Activated naive CD8-positive, alpha-beta T cell treated with anti-CD3 and anti-CD28 coated beads, Interleukin-2, amount 10 ng/mL, durations not matched to agents 7 days and 5 days (primary cell): ENCODE measurements around the gene LANCL1. TPM values are rescaled to one million over a fixed set of nuclear protein-coding genes. Genes with fewer than 3 reads are reported as not detected.

Experiments
- ATAC-seq: fragments of 150-1000 bp; cut with Tn5 transposase; one replicate; pipeline ENCODE4 v1.10.0; 2021; ENCODE audit warnings: low read depth, moderate library complexity
- POLR2A ChIA-PET: fragments of 350-600 bp; sonication (Branson Sonifier 250); formaldehyde crosslinking; loops from one replicate; lab custom pipeline; 2021; ENCODE audit warnings: antibody characterized with exemption; lab: Charles Lee
- DNase-seq: peaks from one replicate; pipeline ENCODE4 v3.0.0; 2021
- H3K27ac Mint-ChIP-seq: one replicate; pipeline ENCODE4 v1.8.0; 2022; ENCODE audit warnings: mild to moderate bottlenecking, mixed read lengths
- H3K27me3 Mint-ChIP-seq: one replicate; pipeline ENCODE4 v1.8.0; 2022; ENCODE audit warnings: mild to moderate bottlenecking, moderate library complexity, mixed read lengths
- H3K36me3 Mint-ChIP-seq: one replicate; pipeline ENCODE4 v1.8.0; 2021; ENCODE audit warnings: mild to moderate bottlenecking, mixed read lengths
- H3K4me1 Mint-ChIP-seq: one replicate; pipeline ENCODE4 v1.8.0; 2021; ENCODE audit warnings: mixed read lengths
- H3K4me3 Mint-ChIP-seq: one replicate; pipeline ENCODE4 v1.8.0; 2022; ENCODE audit warnings: mild to moderate bottlenecking, moderate library complexity, mixed read lengths
- H3K9me3 Mint-ChIP-seq: one replicate; pipeline ENCODE4 v1.8.0; 2021; ENCODE audit warnings: mixed read lengths
- total RNA-seq, 2 experiments: library from RNA; stranded (reverse); gene quantifications; one replicate each; pipeline ENCODE4 v1.2.3, GENCODE V29; 2021

The LANCL1 gene, protein sequence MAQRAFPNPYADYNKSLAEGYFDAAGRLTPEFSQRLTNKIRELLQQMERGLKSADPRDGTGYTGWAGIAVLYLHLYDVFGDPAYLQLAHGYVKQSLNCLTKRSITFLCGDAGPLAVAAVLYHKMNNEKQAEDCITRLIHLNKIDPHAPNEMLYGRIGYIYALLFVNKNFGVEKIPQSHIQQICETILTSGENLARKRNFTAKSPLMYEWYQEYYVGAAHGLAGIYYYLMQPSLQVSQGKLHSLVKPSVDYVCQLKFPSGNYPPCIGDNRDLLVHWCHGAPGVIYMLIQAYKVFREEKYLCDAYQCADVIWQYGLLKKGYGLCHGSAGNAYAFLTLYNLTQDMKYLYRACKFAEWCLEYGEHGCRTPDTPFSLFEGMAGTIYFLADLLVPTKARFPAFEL
- total RNA-seq = 10 to 100 TPM; 37.2 to 39.9 TPM

- Mint-ChIP-seq H3K27ac (peak within 1 kb of the TSS; percentile 96), H3K36me3 (peaks cover 12% of the 10 kb centered on the region), H3K27me3 (no peaks in the 10 kb centered on the region), H3K9me3 (no peaks in the 10 kb centered on the region), H3K4me1 (peaks cover 31% of the 10 kb centered on the region), H3K4me3 (peak within 1 kb of the TSS; percentile 99)
- ATAC-seq = peak; percentile 100
- POLR2A ChIA-PET = no interaction called here
- peak; percentile 74 for DNase-seq
Observed at GRCh38 chr2:210476194-210477128, at the start of gene LANCL1. Gene LANCL1, minus strand, starts transcription at chr2:210476759. Its CDS starts 363 bp downstream, at chr2:210476396.

GRCh38 chr2:210524533-210524932 lies 48.0 kb upstream of the LANCL1 start:
- DNase-seq (no peak), ATAC-seq (no peak)
- POLR2A ChIA-PET = no interaction called here
- H3K27me3 Mint-ChIP-seq = peaks cover 5% of the 10 kb centered on the region
- H3K4me3 Mint-ChIP-seq = no peak overlapping the region
- H3K4me1 Mint-ChIP-seq = peaks cover 2% of the 10 kb centered on the region
- H3K9me3 Mint-ChIP-seq = no peaks in the 10 kb centered on the region
- H3K27ac Mint-ChIP-seq = no peak overlapping the region
- H3K36me3 Mint-ChIP-seq = no peaks in the 10 kb centered on the region

GRCh38 chr2:210523650-210524289 lies 47.2 kb upstream of the LANCL1 start:
- ATAC-seq = no peak
- POLR2A ChIA-PET = no interaction called here

GRCh38 chr2:210522399-210522798 lies 45.8 kb upstream of the LANCL1 start:
- Mint-ChIP-seq H3K4me1 (peaks cover 4% of the 10 kb centered on the region), H3K36me3 (no peaks in the 10 kb centered on the region), H3K4me3 (no peak overlapping the region), H3K27me3 (peaks cover 5% of the 10 kb centered on the region), H3K9me3 (no peaks in the 10 kb centered on the region), H3K27ac (no peak overlapping the region)
- POLR2A ChIA-PET = no interaction called here
- ATAC-seq (no peak), DNase-seq (no peak)

More at GRCh38 chr2:210523650-210524289, 47.2 kb upstream of the LANCL1 start:
- H3K27ac Mint-ChIP-seq = no peak overlapping the region
- H3K27me3 Mint-ChIP-seq = peaks cover 5% of the 10 kb centered on the region
- peaks cover 4% of the 10 kb centered on the region for H3K4me1 Mint-ChIP-seq
- DNase-seq = no peak
- no peak overlapping the region for H3K4me3 Mint-ChIP-seq
- H3K9me3 Mint-ChIP-seq = no peaks in the 10 kb centered on the region
- no peaks in the 10 kb centered on the region for H3K36me3 Mint-ChIP-seq

- DNase-seq (no peak), ATAC-seq (peak; percentile 65)
- Mint-ChIP-seq H3K27ac (no peak overlapping the region), H3K27me3 (peaks cover 10% of the 10 kb centered on the region), H3K36me3 (no peaks in the 10 kb centered on the region), H3K4me3 (no peak overlapping the region), H3K4me1 (peaks cover 4% of the 10 kb centered on the region), H3K9me3 (no peaks in the 10 kb centered on the region)
- POLR2A ChIA-PET = no interaction called here
Observed at GRCh38 chr2:210519594-210519993, 43.0 kb upstream of the LANCL1 start.

- DNase-seq = no peak
- Mint-ChIP-seq H3K4me3 (no peak overlapping the region), H3K27me3 (peaks cover 10% of the 10 kb centered on the region), H3K36me3 (no peaks in the 10 kb centered on the region), H3K9me3 (no peaks in the 10 kb centered on the region), H3K27ac (no peak overlapping the region), H3K4me1 (peaks cover 4% of the 10 kb centered on the region)
- POLR2A ChIA-PET = no interaction called here
- no peak for ATAC-seq
Observed at GRCh38 chr2:210517264-210517663, 40.7 kb upstream of the LANCL1 start.

- POLR2A ChIA-PET = no interaction called here
- no peak for ATAC-seq
- Mint-ChIP-seq H3K27me3 (peaks cover 10% of the 10 kb centered on the region), H3K36me3 (no peaks in the 10 kb centered on the region), H3K4me1 (peaks cover 4% of the 10 kb centered on the region), H3K27ac (no peak overlapping the region), H3K4me3 (no peak overlapping the region), H3K9me3 (no peaks in the 10 kb centered on the region)
- DNase-seq = no peak
Observed at GRCh38 chr2:210515911-210516310, 39.4 kb upstream of the LANCL1 start.

GRCh38 chr2:210503725-210504191 lies 27.2 kb upstream of the LANCL1 start:
- POLR2A ChIA-PET = no interaction called here
- Mint-ChIP-seq H3K9me3 (peaks cover 5% of the 10 kb centered on the region), H3K36me3 (no peaks in the 10 kb centered on the region), H3K27me3 (peaks cover 14% of the 10 kb centered on the region), H3K27ac (no peak overlapping the region), H3K4me3 (peak overlapping the region; percentile 70), H3K4me1 (peaks cover 4% of the 10 kb centered on the region)
- ATAC-seq (no peak), DNase-seq (no peak)

GRCh38 chr2:210503001-210503623 lies 26.6 kb upstream of the LANCL1 start:
- POLR2A ChIA-PET = no interaction called here

GRCh38 chr2:210496512-210496911 lies 20.0 kb upstream of the LANCL1 start:
- Mint-ChIP-seq H3K4me3 (no peak overlapping the region), H3K27me3 (no peaks in the 10 kb centered on the region), H3K4me1 (no peaks in the 10 kb centered on the region), H3K27ac (no peak overlapping the region), H3K36me3 (no peaks in the 10 kb centered on the region), H3K9me3 (no peaks in the 10 kb centered on the region)
- POLR2A ChIA-PET = no interaction called here
- ATAC-seq (no peak), DNase-seq (no peak)

More at GRCh38 chr2:210503001-210503623, 26.6 kb upstream of the LANCL1 start:
- peaks cover 4% of the 10 kb centered on the region for H3K4me1 Mint-ChIP-seq
- H3K4me3 Mint-ChIP-seq = peak overlapping the region; percentile 70
- no peak overlapping the region for H3K27ac Mint-ChIP-seq
- no peak for DNase-seq
- peaks cover 11% of the 10 kb centered on the region for H3K27me3 Mint-ChIP-seq
- peak; percentile 58 for ATAC-seq
- no peaks in the 10 kb centered on the region for H3K36me3 Mint-ChIP-seq
- H3K9me3 Mint-ChIP-seq = peaks cover 5% of the 10 kb centered on the region

DNA sequence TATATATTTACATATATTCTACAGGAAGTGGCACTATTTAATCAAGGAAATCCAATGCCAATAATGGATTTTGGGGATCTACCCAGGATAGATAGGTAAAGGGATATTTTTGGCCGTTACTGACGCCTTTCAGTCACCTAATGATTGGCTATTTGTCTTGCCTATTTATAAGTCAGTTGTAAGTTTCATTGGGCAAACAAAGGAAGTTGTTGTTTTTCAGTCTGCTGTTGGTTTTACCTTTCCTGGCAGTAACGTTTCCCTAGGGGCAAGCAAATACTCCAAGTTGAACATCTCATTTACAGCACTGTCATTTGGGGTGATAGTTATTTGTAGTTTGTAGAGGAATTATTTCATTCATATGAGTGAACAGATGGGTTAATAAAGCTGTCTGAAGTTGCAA lies 17.0 kb upstream of the LANCL1 start:
- POLR2A ChIA-PET = no interaction called here
- H3K27me3 Mint-ChIP-seq = peaks cover 4% of the 10 kb centered on the region
- no peaks in the 10 kb centered on the region for H3K4me1 Mint-ChIP-seq
- no peak for ATAC-seq
- DNase-seq = no peak
- H3K9me3 Mint-ChIP-seq = no peaks in the 10 kb centered on the region
- H3K36me3 Mint-ChIP-seq = no peaks in the 10 kb centered on the region
- H3K4me3 Mint-ChIP-seq = no peak overlapping the region
- H3K27ac Mint-ChIP-seq = no peak overlapping the region

GRCh38 chr2:210481601-210482175 lies 5.1 kb upstream of the LANCL1 start:
- POLR2A ChIA-PET = no interaction called here

More at GRCh38 chr2:210481601-210482175, 5.1 kb upstream of the LANCL1 start:
- DNase-seq (no peak), ATAC-seq (no peak)
- Mint-ChIP-seq H3K36me3 (peaks cover 4% of the 10 kb centered on the region), H3K27ac (no peak overlapping the region), H3K27me3 (no peaks in the 10 kb centered on the region), H3K4me1 (peaks cover 16% of the 10 kb centered on the region), H3K4me3 (no peak overlapping the region), H3K9me3 (no peaks in the 10 kb centered on the region)
